Astrocyte of the spinal cord (primary cell): Measurements from ENCODE around the gene P2RX4.

Experiments used
- DNase-seq: peaks from one replicate; pipeline ENCODE4 v3.0.0; 2011; ENCODE audit warnings: low read depth, low spot score
- H3K4me3 ChIP-seq: 2 replicates; pipeline ENCODE4 v1.5.1; 2011; ENCODE audit warnings: low read depth, mild to moderate bottlenecking, low read length, moderate library complexity
- in situ Hi-C: cut with HindIII; loops from 2 replicates; pipeline ENCODE4 v1.10.0; 2017; ENCODE audit warnings: low sequenced_read_pairs
- TF ChIP-seq, protein P1 (sequence below): IDR thresholded peaks from 2 replicates; pipeline ENCODE4 v1.5.1; 2012; ENCODE audit warnings: low read depth, mild to moderate bottlenecking, low read length, inconsistent platforms

Gene P2RX4

DNA sequence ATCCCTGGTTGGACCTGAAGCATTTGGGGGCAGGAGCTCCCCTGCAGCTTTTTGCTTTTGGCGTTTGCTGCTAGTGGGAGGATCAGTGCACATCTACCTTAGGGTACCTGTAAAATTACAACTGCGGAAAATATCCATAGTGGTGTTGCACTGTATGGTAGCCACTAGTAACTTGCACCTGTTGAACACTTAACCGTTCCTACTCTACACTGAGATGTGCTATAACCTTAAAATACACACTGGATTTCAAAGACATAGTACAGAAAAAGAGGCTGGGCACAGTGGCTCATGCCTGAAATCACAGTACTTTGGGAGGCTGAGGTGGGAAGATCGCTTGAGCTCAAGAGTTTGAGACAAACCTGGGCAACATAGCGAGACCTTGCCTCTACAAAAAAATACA is 2.9 kb downstream of the P2RX4 start:
- TF ChIP-seq, protein P1, sequence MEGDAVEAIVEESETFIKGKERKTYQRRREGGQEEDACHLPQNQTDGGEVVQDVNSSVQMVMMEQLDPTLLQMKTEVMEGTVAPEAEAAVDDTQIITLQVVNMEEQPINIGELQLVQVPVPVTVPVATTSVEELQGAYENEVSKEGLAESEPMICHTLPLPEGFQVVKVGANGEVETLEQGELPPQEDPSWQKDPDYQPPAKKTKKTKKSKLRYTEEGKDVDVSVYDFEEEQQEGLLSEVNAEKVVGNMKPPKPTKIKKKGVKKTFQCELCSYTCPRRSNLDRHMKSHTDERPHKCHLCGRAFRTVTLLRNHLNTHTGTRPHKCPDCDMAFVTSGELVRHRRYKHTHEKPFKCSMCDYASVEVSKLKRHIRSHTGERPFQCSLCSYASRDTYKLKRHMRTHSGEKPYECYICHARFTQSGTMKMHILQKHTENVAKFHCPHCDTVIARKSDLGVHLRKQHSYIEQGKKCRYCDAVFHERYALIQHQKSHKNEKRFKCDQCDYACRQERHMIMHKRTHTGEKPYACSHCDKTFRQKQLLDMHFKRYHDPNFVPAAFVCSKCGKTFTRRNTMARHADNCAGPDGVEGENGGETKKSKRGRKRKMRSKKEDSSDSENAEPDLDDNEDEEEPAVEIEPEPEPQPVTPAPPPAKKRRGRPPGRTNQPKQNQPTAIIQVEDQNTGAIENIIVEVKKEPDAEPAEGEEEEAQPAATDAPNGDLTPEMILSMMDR, result no peak
- no peak overlapping the region for H3K4me3 ChIP-seq
- in situ Hi-C loops, result no loop called here
- no peak for DNase-seq

DNA sequence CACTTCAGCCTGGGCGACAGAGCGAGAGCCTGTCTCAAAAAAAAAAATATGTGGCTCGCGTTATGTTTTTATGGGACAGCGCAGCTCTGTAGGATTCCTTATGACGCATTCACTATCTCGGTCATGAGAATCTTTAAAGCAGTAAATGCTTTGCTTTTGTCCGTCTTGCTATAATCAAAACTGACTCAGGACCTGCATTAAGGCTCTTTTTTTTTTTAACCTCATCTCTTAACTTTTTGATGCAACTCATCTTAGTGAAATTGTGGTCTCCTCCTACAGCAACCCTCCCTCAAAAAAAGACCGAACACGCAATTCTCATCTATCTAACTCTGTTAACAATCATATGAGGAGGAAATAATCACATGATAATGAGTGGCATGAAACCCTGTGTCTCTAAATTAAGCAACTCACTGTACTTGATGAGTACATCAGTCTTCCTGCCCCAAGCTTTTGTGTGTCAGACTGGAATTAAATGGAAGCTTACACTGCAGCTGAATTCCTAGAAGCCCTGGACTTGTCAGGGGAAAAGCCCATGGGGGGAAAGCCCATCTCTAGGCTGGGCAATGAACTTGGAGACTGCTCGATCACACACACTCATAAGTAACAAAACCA is 4.3 kb downstream of the P2RX4 start:
- in situ Hi-C loops, result no loop called here
- H3K4me3 ChIP-seq, result no peak overlapping the region
- DNase-seq, result no peak
- TF ChIP-seq, protein P1, result no peak

DNA sequence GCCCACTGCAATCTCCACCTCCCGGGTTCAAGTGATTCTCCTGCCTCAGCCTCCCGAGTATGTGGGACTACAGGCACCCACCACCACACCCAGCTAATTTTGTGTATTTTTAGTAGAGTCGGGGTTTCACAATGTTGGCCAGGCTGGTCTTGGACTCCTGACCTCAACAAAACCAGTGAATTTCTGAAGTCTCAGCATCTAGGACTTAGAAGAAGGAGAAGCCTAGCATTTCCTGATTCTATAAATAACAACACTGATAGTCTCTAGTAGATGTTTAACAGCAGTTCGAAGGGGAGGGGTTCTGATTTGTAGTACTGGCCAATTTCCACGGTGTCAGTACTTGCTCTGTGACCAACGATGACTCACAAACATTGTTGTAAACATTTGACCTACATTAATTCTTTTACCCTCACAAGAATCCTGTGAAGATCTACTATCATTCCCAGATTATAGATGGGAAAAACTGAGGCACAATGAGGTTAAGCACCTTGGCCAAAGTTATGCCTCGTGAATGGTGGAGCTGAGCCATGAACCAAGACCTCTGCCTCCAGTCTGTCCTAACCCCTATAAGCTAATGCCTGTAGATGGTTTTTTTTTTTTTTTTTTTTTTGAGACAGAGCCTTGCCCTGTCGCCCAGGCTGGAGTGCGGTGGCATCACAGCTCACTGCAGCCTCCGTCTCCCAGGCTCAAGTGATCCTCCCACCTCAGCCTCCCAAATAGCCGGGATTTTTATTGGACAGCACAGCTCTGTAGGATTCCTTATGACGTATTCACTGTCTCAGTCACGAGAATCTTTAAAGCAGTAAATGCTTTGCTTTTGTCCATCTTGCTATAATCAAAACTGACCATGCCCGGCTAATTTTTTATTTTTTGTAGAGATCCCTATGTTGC is 5.2 kb downstream of the P2RX4 start:
- TF ChIP-seq, protein P1, result no peak
- no peak overlapping the region for H3K4me3 ChIP-seq
- DNase-seq, result peak; percentile 76
- in situ Hi-C loops, result no loop called here

DNA sequence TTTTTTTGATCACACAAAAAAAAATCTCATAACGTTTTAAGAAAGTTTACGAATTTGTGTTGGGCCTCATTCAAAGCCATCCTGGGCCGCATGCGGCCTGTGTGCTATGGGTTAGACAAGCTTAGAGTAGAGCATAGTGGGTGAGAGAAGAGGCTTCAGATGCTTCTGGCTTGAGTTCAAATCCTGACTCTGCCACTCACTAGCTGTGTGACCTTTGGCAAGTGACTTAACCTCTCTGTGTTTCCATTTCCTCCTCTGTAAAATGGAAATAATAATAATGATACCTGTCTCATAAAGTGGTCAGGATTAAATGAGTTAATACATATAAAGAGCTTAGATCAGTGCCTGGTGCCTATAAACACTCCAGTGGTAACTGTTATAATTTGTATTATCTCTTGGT is 6.2 kb downstream of the P2RX4 start:
- DNase-seq, result no peak
- no peak overlapping the region for H3K4me3 ChIP-seq
- in situ Hi-C loops, result no loop called here
- TF ChIP-seq, protein P1, result no peak

DNA sequence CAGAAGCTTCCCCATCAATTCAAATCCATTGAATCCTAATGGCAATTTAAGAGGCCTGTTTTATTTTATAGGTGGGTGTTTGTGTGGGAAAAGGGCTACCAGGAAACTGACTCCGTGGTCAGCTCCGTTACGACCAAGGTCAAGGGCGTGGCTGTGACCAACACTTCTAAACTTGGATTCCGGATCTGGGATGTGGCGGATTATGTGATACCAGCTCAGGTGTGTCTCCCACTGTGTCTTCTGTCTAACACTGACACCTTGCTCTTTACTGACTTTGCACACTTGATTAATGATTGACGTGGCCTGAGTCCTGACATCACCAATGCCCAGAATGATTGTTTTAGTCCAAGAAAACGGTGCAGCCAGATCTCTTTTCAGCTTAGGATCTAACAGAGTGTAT is 7.1 kb downstream of the P2RX4 start:
- DNase-seq, result no peak
- in situ Hi-C loops, result no loop called here
- TF ChIP-seq, protein P1, result no peak

DNA sequence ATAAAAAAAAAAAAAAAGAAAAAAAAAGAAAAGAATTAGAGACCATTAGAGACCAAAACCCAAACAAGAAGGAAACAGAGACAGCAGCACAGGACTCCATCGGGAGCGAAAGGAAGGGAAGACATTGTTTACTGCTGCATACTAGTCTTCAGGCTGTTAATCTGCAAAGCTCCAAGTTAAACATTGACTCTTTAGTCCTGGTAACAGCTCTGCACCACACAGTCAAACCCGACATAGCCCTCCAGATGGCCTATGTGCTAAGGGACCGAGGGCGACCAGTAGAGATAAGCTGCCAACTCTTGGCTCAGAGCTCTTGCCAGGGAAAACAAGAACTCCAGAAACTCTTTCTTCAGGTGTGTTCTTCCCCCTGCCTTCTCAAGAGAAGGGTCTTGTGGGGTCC is 7.8 kb downstream of the P2RX4 start:
- in situ Hi-C loops, result no loop called here

More for the DNA sequence above, 7.1 kb downstream of the P2RX4 start:
- no peak overlapping the region for H3K4me3 ChIP-seq

More for the DNA sequence above, 7.8 kb downstream of the P2RX4 start:
- TF ChIP-seq, protein P1, result no peak
- no peak overlapping the region for H3K4me3 ChIP-seq
- DNase-seq, result no peak
